Fibroblast of the aortic adventitia (primary cell): ENCODE data around the gene ADCY1. TPM values are rescaled to one million over a fixed set of nuclear protein-coding genes. Genes with fewer than 3 reads are reported as not detected.

ENCODE experiments used
- DNase-seq: peaks from one replicate; pipeline ENCODE4 v3.0.0-alpha.2; 2010; ENCODE audit warnings: low read depth
- H3K4me3 ChIP-seq: 2 replicates; pipeline ENCODE4 v1.5.1; 2011; ENCODE audit warnings: low read depth, mild to moderate bottlenecking, control low read depth, low read length, moderate library complexity
- CTCF ChIP-seq: IDR thresholded peaks from 2 replicates; pipeline ENCODE4 v1.5.1; 2011; ENCODE audit warnings: mild to moderate bottlenecking, low read length, control low read depth, inconsistent platforms; ENCODE audit not compliant: insufficient read depth
- total RNA-seq: library from RNA; depleted of rRNA; stranded (reverse); fragments of >200 nt; gene quantifications from 2 replicates; pipeline ENCODE4 v1.2.3, GENCODE V29; 2012; ENCODE audit warnings: low replicate concordance

ADCY1 gene
- total RNA-seq, 1 donor: 0.72 TPM

GRCh38 chr7:45568536-45569289 is 5.5 kb upstream of the ADCY1 start:
- no peak for DNase-seq
- no peak overlapping the region for H3K4me3 ChIP-seq
- no peak for TF ChIP-seq CTCF

DNA sequence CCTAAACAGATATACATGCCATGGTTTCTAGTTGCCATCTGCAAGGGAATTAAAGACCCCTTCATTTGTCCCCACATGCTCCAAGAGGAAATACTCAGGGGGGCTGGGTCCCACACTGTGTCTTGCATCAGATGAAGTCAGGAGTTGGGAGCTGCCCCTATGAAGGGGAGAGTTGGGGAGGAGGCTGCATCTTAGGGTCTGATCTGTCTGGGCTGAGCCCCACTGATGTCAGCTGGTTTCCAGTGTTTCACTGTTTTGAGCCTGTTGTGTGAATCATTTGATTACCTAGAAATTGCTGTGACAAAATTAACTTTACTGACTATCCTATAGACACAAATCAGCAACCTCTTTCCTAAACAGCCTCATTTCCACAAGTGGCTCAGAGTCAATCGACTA is 4.9 kb upstream of the ADCY1 start:
- no peak for TF ChIP-seq CTCF
- H3K4me3 ChIP-seq: no peak overlapping the region
- DNase-seq: no peak

DNA sequence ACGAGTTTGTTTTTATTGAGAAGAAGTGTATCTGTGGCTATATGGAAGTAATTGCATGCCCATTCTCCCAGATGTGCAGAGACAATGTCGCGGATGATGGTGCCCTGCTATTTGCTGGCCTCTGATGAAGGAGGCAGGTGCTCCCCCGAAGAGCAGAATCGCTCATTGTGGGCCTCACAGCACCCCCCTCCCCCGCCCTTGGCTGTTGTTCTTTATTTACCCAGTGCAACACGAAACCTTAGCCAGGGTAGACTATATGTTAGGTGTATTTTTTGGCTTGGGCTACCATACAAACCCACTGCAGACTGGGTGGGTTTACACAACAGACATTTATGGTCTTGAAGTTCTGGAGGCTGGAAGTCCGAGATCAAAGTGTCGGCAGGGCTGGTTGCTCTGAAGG is 3.4 kb upstream of the ADCY1 start:
- no peak for DNase-seq
- TF ChIP-seq CTCF: no peak
- no peak overlapping the region for H3K4me3 ChIP-seq

- TF ChIP-seq CTCF: no peak
Observed at GRCh38 chr7:45573204-45573603, 964 bp upstream of the ADCY1 start.

GRCh38 chr7:45574416-45574668 is 174 bp downstream of the ADCY1 start:
- peak overlapping the region; percentile 20 for H3K4me3 ChIP-seq
- DNase-seq: no peak
- no peak for TF ChIP-seq CTCF

More at GRCh38 chr7:45573204-45573603, 964 bp upstream of the ADCY1 start:
- H3K4me3 ChIP-seq: no peak overlapping the region
- DNase-seq: no peak

GRCh38 chr7:45574669-45575500 is 717 bp downstream of the ADCY1 start:
- peak overlapping the region; percentile 20 for H3K4me3 ChIP-seq
- TF ChIP-seq CTCF: peak; percentile 37
- peak; percentile 19 for DNase-seq
